PC-9 (cell line): ENCODE results near the gene ZNF101.

Experiments used
- EZH2 ChIP-seq: fragments of 200-600 bp; sonication (generic); IDR thresholded peaks from 2 replicates; pipeline ENCODE4 v1.8.0; 2017; ENCODE audit warnings: antibody characterized with exemption, low read depth
- TF ChIP-seq, protein P1 (sequence below): fragments of 200-600 bp; sonication (generic); conservative IDR thresholded peaks from 2 replicates; pipeline ENCODE4 v1.6.1; 2017; ENCODE audit warnings: mixed run types, antibody characterized with exemption, mild to moderate bottlenecking, moderate library complexity

DNA sequence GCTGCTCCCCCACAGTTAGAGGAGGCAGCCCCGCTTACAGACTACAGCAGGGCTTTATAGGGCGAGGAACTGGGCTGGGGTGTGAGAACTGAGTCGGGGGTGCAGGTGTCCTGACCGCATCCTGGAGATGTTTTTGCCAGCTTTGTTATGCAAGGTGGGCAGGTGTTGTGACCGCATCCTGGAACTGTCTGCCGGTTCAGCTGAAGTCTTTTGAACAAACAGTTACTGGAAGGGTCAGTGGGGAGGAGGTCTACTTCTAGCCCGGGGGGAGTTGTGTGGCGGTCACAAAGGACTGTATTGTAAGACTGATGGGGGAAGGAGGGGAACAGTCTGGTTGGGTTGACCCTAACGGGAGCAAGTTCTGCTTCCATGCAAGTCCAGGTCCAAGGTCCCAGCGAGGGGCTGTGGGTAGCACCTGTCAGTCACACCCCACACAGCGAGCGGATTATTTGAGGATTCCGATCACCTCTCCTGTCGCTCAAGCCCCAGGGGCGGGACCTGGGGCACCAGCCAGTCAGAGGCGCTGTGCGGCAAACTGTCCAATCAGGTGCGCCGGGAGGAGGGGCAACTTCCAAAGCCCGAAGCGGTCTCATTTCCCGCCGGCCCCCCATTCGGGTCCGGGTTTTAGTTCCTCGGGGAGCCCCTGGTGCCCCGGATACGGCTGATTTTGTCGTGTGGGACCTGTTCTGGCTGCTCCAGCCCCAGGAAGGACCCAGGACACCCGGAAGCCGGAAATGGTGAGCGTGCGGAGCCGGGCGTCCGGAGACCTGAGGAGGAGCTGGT, at the start of gene ZNF101:
- TF ChIP-seq, protein P1, sequence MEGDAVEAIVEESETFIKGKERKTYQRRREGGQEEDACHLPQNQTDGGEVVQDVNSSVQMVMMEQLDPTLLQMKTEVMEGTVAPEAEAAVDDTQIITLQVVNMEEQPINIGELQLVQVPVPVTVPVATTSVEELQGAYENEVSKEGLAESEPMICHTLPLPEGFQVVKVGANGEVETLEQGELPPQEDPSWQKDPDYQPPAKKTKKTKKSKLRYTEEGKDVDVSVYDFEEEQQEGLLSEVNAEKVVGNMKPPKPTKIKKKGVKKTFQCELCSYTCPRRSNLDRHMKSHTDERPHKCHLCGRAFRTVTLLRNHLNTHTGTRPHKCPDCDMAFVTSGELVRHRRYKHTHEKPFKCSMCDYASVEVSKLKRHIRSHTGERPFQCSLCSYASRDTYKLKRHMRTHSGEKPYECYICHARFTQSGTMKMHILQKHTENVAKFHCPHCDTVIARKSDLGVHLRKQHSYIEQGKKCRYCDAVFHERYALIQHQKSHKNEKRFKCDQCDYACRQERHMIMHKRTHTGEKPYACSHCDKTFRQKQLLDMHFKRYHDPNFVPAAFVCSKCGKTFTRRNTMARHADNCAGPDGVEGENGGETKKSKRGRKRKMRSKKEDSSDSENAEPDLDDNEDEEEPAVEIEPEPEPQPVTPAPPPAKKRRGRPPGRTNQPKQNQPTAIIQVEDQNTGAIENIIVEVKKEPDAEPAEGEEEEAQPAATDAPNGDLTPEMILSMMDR: no peak
- no peak for TF ChIP-seq EZH2
